ENCODE data around the gene ADARB2. TPM values are rescaled to one million over a fixed set of nuclear protein-coding genes. Genes with fewer than 3 reads are reported as not detected.

Gene ADARB2
- polyA plus RNA-seq, 3 donors, result not detected

DNA sequence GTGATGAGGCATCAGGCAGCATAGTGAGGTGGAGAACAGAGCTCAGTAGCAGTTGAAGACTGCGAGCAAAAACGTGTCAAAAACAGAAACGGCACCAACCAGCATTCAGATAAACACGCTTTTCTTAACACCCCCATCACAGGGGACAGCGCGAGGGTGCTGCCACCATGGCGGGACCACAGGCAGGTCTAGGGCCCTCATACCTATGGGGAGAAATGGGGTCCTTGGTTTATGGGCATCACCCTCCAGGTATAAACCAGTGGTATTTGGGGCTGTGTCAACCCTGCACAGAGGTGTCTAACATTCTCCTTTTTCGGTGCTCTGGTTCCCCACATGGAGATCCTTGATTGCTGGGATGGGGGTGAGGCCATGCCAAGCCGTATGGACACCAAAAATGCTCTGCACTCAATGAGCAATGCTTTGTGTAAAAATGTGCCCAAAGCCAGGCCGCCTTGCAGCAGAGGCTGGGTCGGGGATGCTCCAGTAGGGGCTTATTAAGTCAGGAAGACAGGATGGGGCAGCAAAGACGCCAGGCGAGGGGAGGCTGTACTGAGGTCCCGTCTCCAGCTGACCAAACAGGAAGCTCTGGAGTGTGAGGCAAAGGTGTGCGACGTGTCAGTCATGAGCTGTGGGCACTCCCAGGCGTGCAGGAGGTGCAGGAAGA lies 489.6 kb downstream of the ADARB2 start:
- no peak overlapping the region for H3K4me3 ChIP-seq (replicated peaks in 1 of 3; ENCODE audit: low read depth in 2 of 3, low read length in 3 of 3)
- H3K27ac Mint-ChIP-seq, result peak overlapping the region in 1 of 7 donors; percentile 41
- peaks cover 4% of the 10 kb centered on the region for H3K4me1 Mint-ChIP-seq
- no peaks in the 10 kb centered on the region for H4K20me1 ChIP-seq (ENCODE audit: insufficient read depth, low read length)
- peaks cover 0 to 6% of the 10 kb centered on the region in 2 donors for H3K27me3 ChIP-seq (ENCODE audit: control insufficient read depth in 2 of 2, insufficient read depth in 2 of 2, low read length in 2 of 2)
- H2AFZ ChIP-seq (ENCODE audit: insufficient read depth, low read depth, low read length, poor library complexity, severe bottlenecking), result no peak overlapping the region
- no peak overlapping the region for H3K4me2 ChIP-seq (replicated peaks; ENCODE audit: extremely low read depth, low read length, poor library complexity, severe bottlenecking)
- H3K27ac ChIP-seq (ENCODE audit: low read depth in 1 of 2, low read length in 2 of 2), result no peak overlapping the region
- 10% methylated on average over 8 of the region's 17 CpGs for WGBS (ENCODE audit: insufficient coverage)
- no peak for DNase-seq
- H3K9me3 ChIP-seq (replicated peaks in 1 of 2; ENCODE audit: control insufficient read depth in 1 of 2, insufficient read depth in 1 of 2, low read length in 2 of 2), result no peaks in the 10 kb centered on the region
- H3K9ac ChIP-seq (ENCODE audit: insufficient read depth, low read length, poor library complexity, severe bottlenecking), result no peak overlapping the region
- H3K9me3 Mint-ChIP-seq, result peaks cover 0 to 5% (median 1%) of the 10 kb centered on the region in 7 donors
- intact Hi-C loops (cut with micrococcal nuclease), result no loop called here
- TF ChIP-seq, protein P1, sequence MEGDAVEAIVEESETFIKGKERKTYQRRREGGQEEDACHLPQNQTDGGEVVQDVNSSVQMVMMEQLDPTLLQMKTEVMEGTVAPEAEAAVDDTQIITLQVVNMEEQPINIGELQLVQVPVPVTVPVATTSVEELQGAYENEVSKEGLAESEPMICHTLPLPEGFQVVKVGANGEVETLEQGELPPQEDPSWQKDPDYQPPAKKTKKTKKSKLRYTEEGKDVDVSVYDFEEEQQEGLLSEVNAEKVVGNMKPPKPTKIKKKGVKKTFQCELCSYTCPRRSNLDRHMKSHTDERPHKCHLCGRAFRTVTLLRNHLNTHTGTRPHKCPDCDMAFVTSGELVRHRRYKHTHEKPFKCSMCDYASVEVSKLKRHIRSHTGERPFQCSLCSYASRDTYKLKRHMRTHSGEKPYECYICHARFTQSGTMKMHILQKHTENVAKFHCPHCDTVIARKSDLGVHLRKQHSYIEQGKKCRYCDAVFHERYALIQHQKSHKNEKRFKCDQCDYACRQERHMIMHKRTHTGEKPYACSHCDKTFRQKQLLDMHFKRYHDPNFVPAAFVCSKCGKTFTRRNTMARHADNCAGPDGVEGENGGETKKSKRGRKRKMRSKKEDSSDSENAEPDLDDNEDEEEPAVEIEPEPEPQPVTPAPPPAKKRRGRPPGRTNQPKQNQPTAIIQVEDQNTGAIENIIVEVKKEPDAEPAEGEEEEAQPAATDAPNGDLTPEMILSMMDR (IDR thresholded peaks at IDR 0.05), result no peak
- no peaks in the 10 kb centered on the region for H3K36me3 Mint-ChIP-seq
- H3K79me2 ChIP-seq (ENCODE audit: insufficient read depth, low read length), result no peaks in the 10 kb centered on the region
- H3K4me3 Mint-ChIP-seq, result peak overlapping the region in 1 of 2 donors; percentile 68
- peaks cover 18 to 36% (median 32%) of the 10 kb centered on the region in 3 donors for H3K27me3 Mint-ChIP-seq (ENCODE audit: low read depth in 3 of 3)
- no peaks in the 10 kb centered on the region for H3K36me3 ChIP-seq (replicated peaks in 1 of 2; ENCODE audit: control insufficient read depth in 1 of 2, insufficient read depth in 2 of 2, low read length in 2 of 2)
- no peaks in the 10 kb centered on the region for H3K4me1 ChIP-seq (ENCODE audit: control insufficient read depth in 1 of 2, insufficient read depth in 2 of 2, low read length in 2 of 2)

DNA sequence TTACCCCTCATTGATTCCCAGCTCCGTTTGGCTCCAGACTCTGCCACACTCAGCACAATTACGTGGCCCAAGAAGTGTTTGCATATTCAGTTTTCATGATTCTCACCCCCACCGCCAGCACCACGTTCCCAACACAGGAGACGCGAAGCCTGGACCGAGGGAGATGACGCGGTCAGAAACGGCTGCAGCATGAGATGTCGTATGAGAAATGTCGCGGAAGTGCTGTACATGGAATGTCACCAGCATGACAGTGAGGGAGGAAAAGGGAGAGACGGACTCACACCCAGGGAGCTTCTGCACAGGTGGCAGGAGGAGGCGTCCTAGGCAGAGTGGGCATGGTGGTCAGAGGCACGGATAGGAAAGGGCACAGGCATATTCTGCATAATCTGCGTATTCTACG lies 492.8 kb downstream of the ADARB2 start:
- Histone ChIP-seq H3K9ac (ENCODE audit: insufficient read depth, low read length, poor library complexity, severe bottlenecking) (no peak overlapping the region), H2AFZ (ENCODE audit: insufficient read depth, low read depth, low read length, poor library complexity, severe bottlenecking) (no peak overlapping the region), H3K27ac (ENCODE audit: low read depth in 1 of 2, low read length in 2 of 2) (no peak overlapping the region), H3K4me2 (replicated peaks; ENCODE audit: extremely low read depth, low read length, poor library complexity, severe bottlenecking) (no peak overlapping the region), H3K4me1 (ENCODE audit: control insufficient read depth in 1 of 2, insufficient read depth in 2 of 2, low read length in 2 of 2) (no peaks in the 10 kb centered on the region), H3K36me3 (replicated peaks in 1 of 2; ENCODE audit: control insufficient read depth in 1 of 2, insufficient read depth in 2 of 2, low read length in 2 of 2) (no peaks in the 10 kb centered on the region), H3K27me3 (ENCODE audit: control insufficient read depth in 2 of 2, insufficient read depth in 2 of 2, low read length in 2 of 2) (peaks cover 0 to 6% of the 10 kb centered on the region in 2 donors), H3K79me2 (ENCODE audit: insufficient read depth, low read length) (no peaks in the 10 kb centered on the region), H4K20me1 (ENCODE audit: insufficient read depth, low read length) (no peaks in the 10 kb centered on the region), H3K4me3 (replicated peaks in 1 of 3; ENCODE audit: low read depth in 2 of 3, low read length in 3 of 3) (no peak overlapping the region), H3K9me3 (replicated peaks in 1 of 2; ENCODE audit: control insufficient read depth in 1 of 2, insufficient read depth in 1 of 2, low read length in 2 of 2) (peaks cover 0 to 8% of the 10 kb centered on the region in 2 donors)
- 97% methylated on average over 9 of the region's 18 CpGs for WGBS (ENCODE audit: insufficient coverage)
- Mint-ChIP-seq H3K9me3 (peaks cover 0 to 11% (median 3%) of the 10 kb centered on the region in 7 donors), H3K27me3 (ENCODE audit: low read depth in 3 of 3) (peaks cover 20 to 34% (median 33%) of the 10 kb centered on the region in 3 donors), H3K36me3 (no peaks in the 10 kb centered on the region), H3K4me3 (no peak overlapping the region), H3K27ac (no peak overlapping the region), H3K4me1 (peaks cover 4% of the 10 kb centered on the region)
- intact Hi-C loops (cut with micrococcal nuclease), result no loop called here
- no peak for DNase-seq
- TF ChIP-seq, protein P1 (IDR thresholded peaks at IDR 0.05), result no peak
